Tracheal epithelial cell (primary cell): ENCODE results near the gene CCDC186. TPM values are rescaled to one million over a fixed set of nuclear protein-coding genes. Genes with fewer than 3 reads are reported as not detected.

Experiments
- total RNA-seq: library from RNA; depleted of rRNA; stranded (reverse); fragments of >200 nt; gene quantifications from 2 replicates; pipeline ENCODE4 v1.2.1, GENCODE V29; 2014

CCDC186 gene
- 14.1 and 19.0 TPM in 2 replicates for total RNA-seq

GRCh38 chr10:114173921-114174694 is at the start of gene CCDC186:
Gene CCDC186, minus strand, starts transcription at chr10:114174203. Its CDS starts 10,935 bp downstream, at chr10:114163268.

GRCh38 chr10:114179148-114179547 is 5.1 kb upstream of the CCDC186 start, which contains the start of gene TDRD1:
Gene TDRD1, plus strand, starts transcription at chr10:114179353. Its CDS starts 8,479 bp downstream, at chr10:114187832.

Other genes with a start within 250 kb of the CCDC186 start
- gene ADRB1, start 130.3 kb downstream of the CCDC186 start, total RNA-seq, result 0.24 and 4.0 TPM in 2 replicates
- gene TDRD1, start 5.2 kb upstream of the CCDC186 start, total RNA-seq, result 1.4 and 1.9 TPM in 2 replicates
- gene VWA2, start 65.1 kb upstream of the CCDC186 start, total RNA-seq, result 1.4 and 6.8 TPM in 2 replicates
- gene AFAP1L2, start 230.3 kb upstream of the CCDC186 start, total RNA-seq, result 9.4 and 15.7 TPM in 2 replicates